Colonic mucosa (tissue), 4 donors: ENCODE data around the gene RIMBP2. TPM values are rescaled to one million over a fixed set of nuclear protein-coding genes. Genes with fewer than 3 reads are reported as not detected.

ENCODE experiments used
- DNase-seq: peaks from one replicate; pipeline ENCODE4 v3.0.0-alpha.2; 2020
- H3K27ac ChIP-seq: fragments of 200-600 bp; one replicate; pipeline ENCODE4 v1.8.0; 2021
- H3K27me3 ChIP-seq: fragments of 200-600 bp; one replicate; pipeline ENCODE4 v1.8.0; 2021
- H3K36me3 ChIP-seq: fragments of 200-600 bp; one replicate; pipeline ENCODE4 v1.8.0; 2021
- H3K4me1 ChIP-seq: fragments of 200-600 bp; one replicate; pipeline ENCODE4 v1.8.0; 2021; ENCODE audit warnings: mild to moderate bottlenecking
- H3K4me3 ChIP-seq: fragments of 200-600 bp; one replicate; pipeline ENCODE4 v1.8.0; 2021
- H3K9ac ChIP-seq, 2 donors: one replicate each; pipeline ENCODE4 v1.7.0; 2013; ENCODE audit warnings: control low read depth in 2 of 2, low read depth in 2 of 2, low read length in 2 of 2
- H3K9me3 ChIP-seq: fragments of 200-600 bp; one replicate; pipeline ENCODE4 v1.8.0; 2021
- CTCF ChIP-seq: fragments of 200-600 bp; IDR thresholded peaks from one replicate; pipeline ENCODE4 v1.8.0; 2022; ENCODE audit warnings: antibody characterized with exemption, mild to moderate bottlenecking
- intact Hi-C: fragments of 100-400 bp; cut with DNase I; formaldehyde crosslinking; loops from one replicate; pipeline ENCODE4 v1.14.1; 2022
- total RNA-seq, 2 donors: library from RNA; stranded (reverse); fragmentation: NEBNext Ultra II Directional in 1 of 2; extraction: Animal tissue kit (Norgen Biotek cat#: 25700) in 1 of 2; gene quantifications; one replicate each; pipeline ENCODE4 v1.2.1, GENCODE V29; 2021
- donor health status: healthy.
- donor health status: DM: no; HTN: no; CAD: no.
- donor health status: DM: no; HTN: no; CAD: no.

Gene RIMBP2
- total RNA-seq, 2 donors from 2014 or later = 4.8 to 5.6 TPM

- H3K4me1 ChIP-seq = no peaks in the 10 kb centered on the region
- no peak overlapping the region for H3K27ac ChIP-seq
- no peaks in the 10 kb centered on the region for H3K36me3 ChIP-seq
- intact Hi-C loops = no loop called here
- H3K9ac ChIP-seq = no peak overlapping the region
- H3K9me3 ChIP-seq = no peaks in the 10 kb centered on the region
- H3K27me3 ChIP-seq = peaks cover 14% of the 10 kb centered on the region
- H3K4me3 ChIP-seq = no peak overlapping the region
- no peak for TF ChIP-seq CTCF
- no peak for DNase-seq
These were observed 28.9 kb downstream of the RIMBP2 start for GRCh38 chr12:130687190-130687589.

- no peak overlapping the region for H3K27ac ChIP-seq
- H3K36me3 ChIP-seq = no peaks in the 10 kb centered on the region
- no peaks in the 10 kb centered on the region for H3K9me3 ChIP-seq
- H3K4me3 ChIP-seq = no peak overlapping the region
- intact Hi-C loops = no loop called here
- no peak for DNase-seq
- H3K27me3 ChIP-seq = peaks cover 14% of the 10 kb centered on the region
- TF ChIP-seq CTCF = no peak
- no peak overlapping the region for H3K9ac ChIP-seq
- no peaks in the 10 kb centered on the region for H3K4me1 ChIP-seq
These were observed 29.5 kb downstream of the RIMBP2 start for GRCh38 chr12:130686511-130686991.

- H3K27ac ChIP-seq = no peak overlapping the region
- H3K4me1 ChIP-seq = no peaks in the 10 kb centered on the region
- no peak for DNase-seq
- no peak overlapping the region for H3K4me3 ChIP-seq
- H3K27me3 ChIP-seq = peaks cover 14% of the 10 kb centered on the region
- H3K9ac ChIP-seq = no peak overlapping the region
- no peaks in the 10 kb centered on the region for H3K9me3 ChIP-seq
- TF ChIP-seq CTCF = no peak
- intact Hi-C loops = no loop called here
- H3K36me3 ChIP-seq = no peaks in the 10 kb centered on the region
These were observed 30.2 kb downstream of the RIMBP2 start for GRCh38 chr12:130685850-130686249.

- no peak overlapping the region for H3K4me3 ChIP-seq
- H3K4me1 ChIP-seq = no peaks in the 10 kb centered on the region
- H3K9ac ChIP-seq = no peak overlapping the region
- H3K9me3 ChIP-seq = no peaks in the 10 kb centered on the region
- H3K27ac ChIP-seq = no peak overlapping the region
- no peaks in the 10 kb centered on the region for H3K36me3 ChIP-seq
- intact Hi-C loops = no loop called here
- DNase-seq = no peak
- H3K27me3 ChIP-seq = peaks cover 14% of the 10 kb centered on the region
- TF ChIP-seq CTCF = no peak
These were observed 30.8 kb downstream of the RIMBP2 start for GRCh38 chr12:130685250-130685787.

- intact Hi-C loops = no loop called here
- H3K27ac ChIP-seq = no peak overlapping the region
- no peak overlapping the region for H3K4me3 ChIP-seq
- H3K27me3 ChIP-seq = peaks cover 14% of the 10 kb centered on the region
- DNase-seq = no peak
- no peak for TF ChIP-seq CTCF
- no peaks in the 10 kb centered on the region for H3K9me3 ChIP-seq
- H3K9ac ChIP-seq = no peak overlapping the region
- H3K36me3 ChIP-seq = no peaks in the 10 kb centered on the region
- H3K4me1 ChIP-seq = no peaks in the 10 kb centered on the region
These were observed 32.3 kb downstream of the RIMBP2 start for GRCh38 chr12:130683811-130684210.
